Epithelial cell of proximal tubule (primary cell): Measurements from ENCODE around the gene TGFBI. TPM values are rescaled to one million over a fixed set of nuclear protein-coding genes. Genes with fewer than 3 reads are reported as not detected.

Source experiments
- DNase-seq: peaks from one replicate; pipeline ENCODE4 v3.0.0-alpha.2; 2011; ENCODE audit warnings: low read depth
- H3K4me3 ChIP-seq: 2 replicates; pipeline ENCODE4 v1.5.1; 2011; ENCODE audit warnings: low read depth, mild to moderate bottlenecking, low read length
- total RNA-seq: library from RNA; depleted of rRNA; stranded (reverse); fragments of >200 nt; gene quantifications from 2 replicates; pipeline ENCODE4 v1.2.3, GENCODE V29; 2015
- TF ChIP-seq, protein P1 (sequence below): conservative IDR thresholded peaks from 2 replicates; pipeline ENCODE4 v1.5.1; 2012; ENCODE audit warnings: low read depth, mild to moderate bottlenecking, low read length

The TGFBI gene
- total RNA-seq, 1 donor from 2014 or later, result 371 TPM

DNA sequence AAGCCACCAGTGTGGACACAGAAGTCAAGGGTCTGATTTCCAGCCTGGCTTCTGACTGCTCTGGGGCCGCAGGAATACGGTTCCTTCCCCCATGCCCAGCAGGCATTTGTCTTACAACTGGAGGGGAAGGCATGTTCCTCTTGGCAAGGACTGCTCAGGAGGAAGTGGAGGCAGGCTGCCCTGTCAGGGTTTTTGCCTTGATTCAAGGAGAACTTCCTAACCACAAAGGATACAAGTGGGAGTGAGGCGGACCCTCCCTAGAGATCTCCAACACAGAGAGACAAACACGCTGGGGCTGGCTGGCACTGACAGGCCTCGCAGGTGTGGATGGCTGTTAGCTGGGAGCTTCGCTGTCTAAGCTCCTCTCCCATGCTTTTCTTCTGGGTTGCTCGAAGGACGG is 19.1 kb downstream of the TGFBI start:
- no peak for DNase-seq
- H3K4me3 ChIP-seq, result no peak overlapping the region
- TF ChIP-seq, protein P1, sequence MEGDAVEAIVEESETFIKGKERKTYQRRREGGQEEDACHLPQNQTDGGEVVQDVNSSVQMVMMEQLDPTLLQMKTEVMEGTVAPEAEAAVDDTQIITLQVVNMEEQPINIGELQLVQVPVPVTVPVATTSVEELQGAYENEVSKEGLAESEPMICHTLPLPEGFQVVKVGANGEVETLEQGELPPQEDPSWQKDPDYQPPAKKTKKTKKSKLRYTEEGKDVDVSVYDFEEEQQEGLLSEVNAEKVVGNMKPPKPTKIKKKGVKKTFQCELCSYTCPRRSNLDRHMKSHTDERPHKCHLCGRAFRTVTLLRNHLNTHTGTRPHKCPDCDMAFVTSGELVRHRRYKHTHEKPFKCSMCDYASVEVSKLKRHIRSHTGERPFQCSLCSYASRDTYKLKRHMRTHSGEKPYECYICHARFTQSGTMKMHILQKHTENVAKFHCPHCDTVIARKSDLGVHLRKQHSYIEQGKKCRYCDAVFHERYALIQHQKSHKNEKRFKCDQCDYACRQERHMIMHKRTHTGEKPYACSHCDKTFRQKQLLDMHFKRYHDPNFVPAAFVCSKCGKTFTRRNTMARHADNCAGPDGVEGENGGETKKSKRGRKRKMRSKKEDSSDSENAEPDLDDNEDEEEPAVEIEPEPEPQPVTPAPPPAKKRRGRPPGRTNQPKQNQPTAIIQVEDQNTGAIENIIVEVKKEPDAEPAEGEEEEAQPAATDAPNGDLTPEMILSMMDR, result no peak

DNA sequence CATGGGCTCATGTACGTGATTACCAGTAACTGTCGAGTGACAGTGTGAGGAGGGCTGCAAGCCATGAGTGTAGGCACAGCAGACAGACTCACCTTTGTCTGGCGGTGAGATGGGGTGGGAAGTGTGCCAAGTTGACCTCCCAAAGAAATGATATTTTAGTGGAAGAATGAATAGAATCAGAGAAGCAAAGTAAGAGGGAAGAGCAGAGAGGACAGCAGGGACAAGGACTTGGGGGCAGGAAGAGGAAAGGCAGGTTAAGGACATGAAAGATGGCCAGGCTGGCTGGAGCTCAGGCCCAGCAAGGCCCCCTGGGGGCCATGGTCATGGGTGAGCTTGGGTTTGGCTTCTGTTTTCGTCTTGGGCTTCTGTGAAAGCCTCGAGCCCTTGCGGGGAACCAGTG is 20.2 kb downstream of the TGFBI start:
- no peak overlapping the region for H3K4me3 ChIP-seq
- TF ChIP-seq, protein P1, result no peak
- DNase-seq, result no peak

DNA sequence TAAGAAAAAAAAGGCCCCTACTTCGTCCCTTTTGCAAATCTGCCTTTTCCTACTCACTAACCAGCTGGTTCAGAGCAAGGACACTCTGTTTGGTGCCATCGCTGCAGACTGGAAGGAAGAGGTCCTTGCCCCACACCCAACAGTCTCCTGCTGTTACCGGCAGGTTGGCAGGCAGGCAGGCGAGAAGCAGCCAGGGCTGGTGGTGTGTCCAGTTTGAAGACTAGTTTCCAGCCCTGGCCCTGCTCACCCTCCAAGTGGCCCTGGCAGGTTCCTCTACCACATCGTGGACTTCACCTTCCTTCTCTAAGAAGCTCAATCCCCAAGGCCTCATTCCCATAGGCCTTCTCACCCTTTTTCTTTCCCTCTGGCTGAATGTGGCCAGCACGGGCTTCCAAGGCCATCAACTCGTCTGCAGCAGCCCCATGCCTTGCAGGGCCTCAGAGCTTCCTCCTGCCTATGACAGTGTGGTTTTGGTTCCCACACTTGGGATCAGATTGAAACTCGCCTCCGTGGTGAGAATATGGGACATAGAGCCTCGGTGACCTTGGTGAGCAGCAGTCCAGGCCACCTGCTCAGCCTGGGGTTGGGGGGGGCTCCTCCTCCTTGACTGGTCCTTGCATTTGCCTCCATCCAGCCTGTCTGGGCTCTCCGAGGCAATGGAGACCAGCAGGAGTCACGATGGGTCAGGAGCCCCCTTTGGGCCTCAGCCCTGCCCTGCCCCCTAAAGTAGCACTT is 22.9 kb downstream of the TGFBI start:
- no peak overlapping the region for H3K4me3 ChIP-seq
- TF ChIP-seq, protein P1, result no peak
- DNase-seq, result no peak

DNA sequence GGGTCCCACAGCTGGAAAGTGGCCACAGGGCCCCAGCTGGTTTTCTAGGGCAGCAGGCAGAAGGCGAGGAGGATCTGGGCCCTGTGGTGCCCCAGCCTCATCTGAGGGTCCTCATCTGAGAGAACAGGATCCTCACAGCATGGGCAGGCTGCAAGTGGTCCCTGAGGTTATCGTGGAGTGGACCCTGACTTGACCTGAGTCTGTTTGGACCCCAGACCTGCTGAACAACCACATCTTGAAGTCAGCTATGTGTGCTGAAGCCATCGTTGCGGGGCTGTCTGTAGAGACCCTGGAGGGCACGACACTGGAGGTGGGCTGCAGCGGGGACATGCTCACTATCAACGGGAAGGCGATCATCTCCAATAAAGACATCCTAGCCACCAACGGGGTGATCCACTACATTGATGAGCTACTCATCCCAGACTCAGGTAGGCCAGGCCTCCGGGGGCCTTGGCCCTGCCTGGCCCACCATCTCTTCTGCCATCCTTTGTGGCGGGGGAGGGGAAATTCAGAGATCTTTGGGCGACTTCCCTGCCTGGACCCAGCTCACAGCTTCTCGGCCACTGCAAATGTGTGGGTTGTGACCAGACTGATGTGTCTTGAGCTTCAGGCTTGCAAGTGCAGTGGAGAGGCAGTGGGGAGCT is 24.0 kb downstream of the TGFBI start:
- TF ChIP-seq, protein P1, result no peak
- DNase-seq, result no peak

DNA sequence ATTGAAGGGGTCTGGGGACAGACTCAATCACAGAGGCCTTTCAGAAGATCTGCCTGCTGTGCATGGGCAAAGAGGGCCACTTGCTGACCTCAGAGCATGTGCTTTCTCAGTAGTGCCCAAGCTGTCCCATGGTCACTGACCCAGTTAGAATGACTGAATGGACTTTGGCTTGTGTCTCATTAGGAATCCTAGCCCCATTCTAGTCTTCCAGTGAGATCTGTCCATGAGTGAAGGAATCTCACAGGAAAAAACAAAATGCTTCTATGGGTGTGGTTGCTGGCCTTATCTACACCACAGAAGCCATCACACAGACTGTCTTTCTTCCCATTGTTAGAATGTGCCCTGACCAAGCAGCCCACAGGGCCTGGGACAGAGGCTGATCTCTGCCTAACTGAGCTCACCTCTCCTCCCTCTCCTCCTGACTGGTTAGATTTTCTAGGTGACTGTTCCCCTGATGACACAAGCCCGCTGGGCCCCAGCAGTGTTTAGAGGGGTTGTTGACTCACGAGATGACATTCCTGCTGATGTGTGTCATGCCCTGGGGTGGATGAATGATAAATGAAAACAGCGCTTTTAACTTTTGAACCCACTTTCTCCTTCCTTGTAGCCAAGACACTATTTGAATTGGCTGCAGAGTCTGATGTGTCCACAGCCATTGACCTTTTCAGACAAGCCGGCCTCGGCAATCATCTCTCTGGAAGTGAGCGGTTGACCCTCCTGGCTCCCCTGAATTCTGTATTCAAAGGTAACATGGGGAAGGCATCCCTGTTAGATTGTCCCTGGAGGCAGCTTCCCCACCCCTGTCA is 24.8 kb downstream of the TGFBI start:
- TF ChIP-seq, protein P1, result no peak
- peak; percentile 97 for DNase-seq
- H3K4me3 ChIP-seq, result no peak overlapping the region

More for the DNA sequence above, 24.0 kb downstream of the TGFBI start:
- no peak overlapping the region for H3K4me3 ChIP-seq

DNA sequence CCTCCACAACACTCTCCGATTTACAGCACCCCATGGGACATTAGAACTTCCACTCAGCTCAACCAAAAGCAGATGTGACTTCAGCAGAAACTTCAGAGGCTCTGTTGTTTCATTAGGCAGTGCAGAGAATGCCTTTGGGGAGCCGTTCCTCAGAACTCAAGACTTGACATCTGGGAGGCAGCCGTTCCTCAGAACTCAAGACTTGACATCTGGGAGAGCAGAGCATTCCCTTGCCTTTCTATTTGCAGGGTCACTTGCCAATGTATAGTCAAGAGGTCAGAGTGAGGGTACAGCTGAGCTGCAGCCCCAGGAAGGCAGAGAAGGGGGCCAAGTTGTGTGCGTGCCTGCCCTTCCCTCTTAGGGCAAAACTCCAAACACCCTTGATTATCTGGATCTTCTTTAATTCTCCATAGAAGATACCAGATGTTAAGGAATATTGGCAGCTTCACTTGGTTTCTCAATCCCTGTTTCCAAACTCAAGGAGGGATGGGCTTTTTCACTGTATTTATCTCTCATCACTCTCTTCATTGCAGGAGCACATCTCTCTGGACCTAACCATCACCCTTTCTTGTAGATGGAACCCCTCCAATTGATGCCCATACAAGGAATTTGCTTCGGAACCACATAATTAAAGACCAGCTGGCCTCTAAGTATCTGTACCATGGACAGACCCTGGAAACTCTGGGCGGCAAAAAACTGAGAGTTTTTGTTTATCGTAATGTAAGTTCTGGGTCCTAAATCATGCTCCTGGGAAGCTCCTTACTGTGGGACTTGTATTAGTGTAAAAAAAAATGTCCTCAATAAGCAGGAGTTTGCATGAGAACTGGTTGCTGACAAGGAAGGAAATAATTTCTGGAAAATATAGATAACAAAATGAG is 25.6 kb downstream of the TGFBI start:
- DNase-seq, result no peak
- H3K4me3 ChIP-seq, result no peak overlapping the region
- TF ChIP-seq, protein P1, result no peak
